Pulmonary artery endothelial cell (primary cell): ENCODE results near the gene ABLIM2. TPM values are rescaled to one million over a fixed set of nuclear protein-coding genes. Genes with fewer than 3 reads are reported as not detected.

Experiments
- DNase-seq: peaks from one replicate; pipeline ENCODE4 v3.0.0-alpha.2; 2011; ENCODE audit warnings: low read depth, low spot score
- total RNA-seq: library from RNA; depleted of rRNA; stranded (reverse); fragments of >200 nt; gene quantifications from 2 replicates; pipeline ENCODE4 v1.2.3, GENCODE V29; 2014

The ABLIM2 gene
- total RNA-seq, 1 donor from 2014 or later, result 1.1 TPM

DNA sequence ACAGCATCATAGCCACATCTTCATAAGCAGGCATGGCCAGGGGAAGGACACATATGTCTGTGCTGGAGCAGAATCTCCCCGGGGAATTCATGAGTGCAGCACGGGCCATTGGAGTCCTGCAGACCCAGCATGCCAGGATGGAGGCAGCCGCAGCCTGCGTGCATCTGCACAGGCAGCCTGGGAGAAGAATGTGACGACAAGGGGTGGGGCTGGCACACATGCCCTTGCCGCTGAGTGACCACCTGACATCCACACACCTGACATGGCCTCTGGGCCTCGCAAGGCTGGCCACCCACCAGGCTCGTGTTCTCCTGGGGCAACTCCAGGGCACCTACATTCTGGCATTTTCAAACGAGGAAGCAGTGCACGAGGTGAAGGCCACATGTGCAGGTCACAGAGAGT lies 152.8 kb downstream of the ABLIM2 start:
- DNase-seq, result no peak

DNA sequence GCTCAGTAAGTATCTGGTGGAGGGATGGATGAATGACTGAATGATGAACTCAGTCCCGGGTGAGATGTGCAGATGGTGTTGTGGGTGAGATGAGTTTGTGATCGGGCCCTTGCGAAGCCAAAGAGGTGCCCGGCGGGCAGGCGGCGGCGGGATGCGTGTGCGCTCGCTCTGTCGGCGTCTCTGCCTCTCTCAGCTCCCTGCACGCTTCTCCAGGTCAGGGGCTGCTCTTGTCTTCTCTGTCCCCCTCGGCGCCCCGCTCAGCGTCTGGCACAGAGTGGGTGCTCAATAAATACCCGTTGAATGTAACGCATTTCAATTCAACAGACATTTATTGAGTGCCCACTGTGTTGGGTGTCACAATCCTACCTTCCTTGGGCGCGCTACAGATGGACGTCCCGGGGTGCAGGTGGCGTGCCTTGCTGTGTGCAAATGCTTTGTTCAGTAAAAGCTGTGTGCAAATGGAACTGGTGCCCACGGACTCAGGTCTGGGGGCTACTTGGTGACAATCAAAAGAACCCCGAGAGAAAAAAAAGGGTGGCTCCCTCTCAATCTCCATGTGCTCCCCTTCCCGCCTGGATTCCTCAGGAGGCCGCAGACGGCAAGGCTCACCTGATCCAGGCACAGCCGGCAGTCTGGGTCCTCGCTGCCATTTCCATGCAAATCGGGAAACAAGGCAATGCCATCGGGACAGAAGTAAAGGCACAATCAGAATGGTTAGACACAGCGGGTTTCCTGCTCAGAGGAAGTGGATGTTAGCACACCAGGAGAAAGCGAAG lies 153.4 kb downstream of the ABLIM2 start:
- no peak for DNase-seq

DNA sequence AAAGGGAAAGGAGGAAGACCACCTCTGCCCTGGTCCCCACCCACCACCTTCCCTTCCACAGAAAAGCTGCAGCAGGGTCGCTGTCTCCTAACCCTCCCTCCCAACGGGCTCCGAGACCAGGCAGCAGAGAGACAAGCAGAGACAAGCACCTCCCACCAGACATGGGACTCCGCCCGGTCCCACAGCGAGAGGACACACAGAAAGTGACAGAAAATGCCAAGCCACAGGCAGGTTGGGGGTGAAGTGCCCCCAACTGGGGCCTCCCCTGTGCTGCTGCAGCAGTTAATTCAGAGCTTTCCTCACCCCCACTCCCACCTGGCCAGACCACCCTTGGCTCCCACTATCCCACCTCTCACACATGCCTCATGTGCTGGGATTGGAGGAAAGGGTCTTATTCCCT lies 154.5 kb downstream of the ABLIM2 start:
- DNase-seq, result no peak

DNA sequence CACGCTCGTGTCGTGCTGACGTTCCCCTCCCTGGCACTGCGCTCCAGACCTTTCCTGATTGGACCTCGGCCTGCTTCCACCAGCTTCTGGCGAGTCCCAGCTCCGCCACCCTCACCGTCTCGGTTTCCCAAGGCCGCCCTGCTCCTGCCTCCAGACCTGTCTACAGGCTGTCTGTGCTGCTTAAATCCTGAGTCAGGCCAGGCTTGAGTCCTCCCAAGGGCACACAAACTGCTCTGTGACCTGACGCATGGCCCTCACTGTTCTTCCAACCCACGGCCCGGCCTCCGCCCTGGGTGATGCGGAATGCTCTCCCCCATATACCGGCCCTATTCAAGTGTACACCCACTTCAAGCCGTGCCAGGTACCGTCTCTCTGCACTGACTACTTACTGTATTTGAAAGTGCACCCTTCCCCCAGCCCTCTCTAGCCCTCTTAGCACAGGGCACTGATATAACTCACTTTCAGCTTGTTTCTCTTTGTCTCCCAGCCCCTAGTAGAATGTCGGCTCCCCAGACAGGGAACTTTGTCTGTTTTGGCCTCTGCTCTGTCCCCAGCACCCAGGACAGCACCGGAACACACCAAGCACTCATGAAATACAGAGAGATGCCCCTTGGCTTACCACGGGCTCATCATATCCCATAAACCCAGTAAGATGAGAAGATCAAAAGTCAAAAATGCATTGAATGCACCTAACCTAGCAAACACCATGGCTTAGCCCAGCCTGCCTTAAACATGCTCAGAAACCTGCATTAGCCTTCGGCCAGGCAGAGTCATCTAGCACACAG lies 155.9 kb downstream of the ABLIM2 start:
- DNase-seq, result no peak

DNA sequence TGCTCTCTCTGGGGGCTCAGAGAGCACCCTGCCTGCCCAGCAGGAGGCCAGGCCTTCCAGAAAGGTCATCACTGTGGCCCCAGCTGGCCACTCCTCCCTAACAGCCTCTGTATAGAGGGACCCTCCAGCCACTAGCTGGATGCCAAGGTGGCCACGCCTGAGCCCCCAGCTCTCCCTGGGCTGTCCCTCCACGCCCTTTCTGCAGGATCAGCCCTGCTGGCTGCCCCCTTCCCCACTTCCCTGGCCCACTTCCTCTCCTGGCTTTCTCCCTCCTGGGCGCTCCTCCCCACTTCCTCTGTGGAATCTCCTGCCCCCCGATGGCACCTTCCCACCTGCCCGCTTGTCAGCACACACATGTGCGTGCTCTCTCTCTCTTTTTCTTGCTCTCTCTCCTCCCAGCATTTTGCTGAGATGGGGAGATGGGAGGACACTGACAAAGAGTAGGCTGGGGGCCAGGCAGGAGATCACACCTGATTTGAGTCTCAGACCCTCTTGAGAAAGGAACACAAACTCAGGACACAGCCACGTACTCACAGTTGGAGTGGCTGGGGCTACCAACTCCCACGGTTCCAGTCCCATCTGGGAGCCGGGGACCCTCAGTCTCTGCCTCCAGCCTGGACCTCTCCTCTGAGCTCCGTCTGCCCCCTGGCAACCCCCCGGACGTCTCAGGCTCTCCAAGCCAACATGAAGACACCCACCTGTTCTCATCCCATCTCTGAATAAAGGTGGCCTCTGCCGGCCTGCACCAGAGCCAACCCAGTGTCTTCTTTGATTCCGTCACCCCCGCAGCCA lies 156.9 kb downstream of the ABLIM2 start:
- DNase-seq, result no peak

DNA sequence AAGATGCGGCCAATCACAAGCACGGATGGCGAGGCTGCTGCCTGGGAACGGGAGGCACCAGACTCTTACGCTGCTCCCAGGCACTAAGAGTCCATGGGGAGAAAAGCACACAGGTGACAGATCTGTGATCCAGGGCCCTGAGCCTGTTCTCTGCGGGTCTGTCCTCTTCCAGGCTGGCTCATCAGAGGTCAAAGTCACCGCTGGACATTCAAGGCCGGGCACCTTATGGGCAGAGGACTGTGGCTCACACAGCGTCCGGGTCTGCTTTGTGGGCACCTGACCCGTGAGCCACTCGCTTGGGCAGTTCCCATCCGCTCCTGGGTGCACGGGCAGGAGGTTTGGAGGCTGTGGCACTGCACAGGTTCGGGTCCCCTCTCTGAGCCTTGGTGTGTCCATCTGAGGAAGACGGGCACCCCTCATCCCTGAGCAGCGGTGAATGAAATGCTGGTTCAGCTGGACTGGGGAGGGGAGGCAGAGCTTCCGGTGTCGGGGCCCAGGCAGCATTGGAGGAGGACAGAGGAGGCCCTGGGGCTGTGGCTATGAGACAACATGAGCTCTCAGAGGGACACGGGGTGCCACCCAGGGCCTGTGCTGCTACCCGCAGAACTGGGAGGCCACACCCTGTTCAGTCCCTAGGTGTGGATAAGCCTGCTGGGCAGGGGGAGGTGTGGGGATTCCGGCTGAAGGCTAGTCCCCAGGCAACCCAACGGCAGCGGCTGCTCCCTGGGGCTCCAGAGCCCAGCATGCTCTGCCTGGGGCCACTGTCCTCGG lies 157.7 kb downstream of the ABLIM2 start:
- DNase-seq, result no peak

DNA sequence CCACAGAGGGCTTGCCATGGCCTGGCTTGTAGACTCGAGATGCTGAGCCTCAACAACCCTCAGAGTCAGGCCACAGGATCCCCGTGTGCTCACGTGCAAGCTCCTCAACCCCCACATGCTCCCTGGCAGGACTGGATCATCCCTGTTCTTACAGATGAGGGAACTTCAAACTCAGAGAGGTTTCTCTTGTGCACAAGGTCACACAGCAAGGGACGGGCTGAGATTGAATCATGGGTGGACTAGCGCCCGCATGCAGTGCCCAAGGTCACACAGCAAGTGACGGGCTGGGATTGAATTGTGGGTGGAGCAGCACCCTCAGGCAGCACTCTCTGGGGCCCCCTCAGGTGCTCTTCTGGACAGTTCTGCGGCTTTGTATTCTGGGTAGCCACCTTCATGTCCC lies 158.4 kb downstream of the ABLIM2 start:
- no peak for DNase-seq

DNA sequence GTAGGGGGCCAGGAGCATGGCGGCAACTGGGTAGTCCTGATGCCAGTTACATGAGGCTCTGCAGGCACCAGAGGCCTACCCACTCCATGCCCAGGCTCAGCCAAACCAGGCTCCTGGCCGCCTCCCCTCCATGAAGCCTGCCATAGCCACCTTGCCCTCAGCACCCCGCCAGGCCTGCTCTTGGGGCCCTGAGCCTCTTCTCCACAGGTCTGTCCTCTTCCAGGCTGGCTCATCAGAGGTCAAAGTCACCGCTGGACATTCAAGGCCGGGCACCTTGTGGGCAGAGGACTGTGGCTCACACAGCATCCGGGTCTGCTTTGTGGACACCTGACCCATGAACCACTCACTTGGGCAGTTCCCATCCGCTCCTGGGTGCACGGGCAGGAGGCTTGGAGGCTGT lies 158.9 kb downstream of the ABLIM2 start:
- no peak for DNase-seq

DNA sequence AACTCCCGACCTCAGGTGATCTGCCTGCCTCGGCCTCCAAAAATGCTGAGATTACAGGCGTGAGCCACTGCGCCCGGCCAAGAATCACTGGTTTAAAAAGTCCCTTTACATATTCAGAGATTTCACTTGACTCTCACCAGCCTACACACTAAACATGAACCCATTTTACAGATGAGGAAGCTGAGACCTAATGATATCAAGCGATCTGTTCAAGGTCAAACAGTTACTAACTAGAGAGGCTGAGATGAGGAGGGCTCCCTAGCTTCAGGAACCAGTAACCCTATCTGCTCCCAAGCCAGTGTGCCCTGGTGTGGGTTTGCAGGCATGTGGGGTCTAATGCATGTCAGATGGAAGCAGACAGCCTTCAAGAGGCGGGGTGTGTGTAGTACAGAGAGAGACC lies 159.3 kb downstream of the ABLIM2 start:
- DNase-seq, result no peak

DNA sequence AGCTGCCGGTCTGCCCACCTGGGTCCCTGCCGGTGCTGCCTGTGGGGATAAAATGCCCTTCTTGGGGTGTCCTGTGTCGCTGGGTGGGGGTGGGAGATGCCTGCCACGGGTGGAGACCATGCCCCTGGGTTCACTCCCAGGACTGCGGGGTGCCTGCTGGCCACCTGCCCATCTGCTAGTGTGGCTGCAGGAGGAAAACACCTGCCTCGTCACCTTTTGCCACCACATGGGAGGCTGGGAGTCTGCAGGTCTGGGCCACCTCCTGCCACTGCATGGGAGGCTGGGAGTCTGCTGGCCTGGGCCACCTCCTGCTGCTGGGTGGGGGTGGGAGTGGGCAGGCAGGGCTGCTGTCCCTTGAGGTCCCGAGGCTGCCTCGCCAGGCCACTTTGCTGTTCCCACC lies 160.2 kb downstream of the ABLIM2 start:
- DNase-seq, result no peak

DNA sequence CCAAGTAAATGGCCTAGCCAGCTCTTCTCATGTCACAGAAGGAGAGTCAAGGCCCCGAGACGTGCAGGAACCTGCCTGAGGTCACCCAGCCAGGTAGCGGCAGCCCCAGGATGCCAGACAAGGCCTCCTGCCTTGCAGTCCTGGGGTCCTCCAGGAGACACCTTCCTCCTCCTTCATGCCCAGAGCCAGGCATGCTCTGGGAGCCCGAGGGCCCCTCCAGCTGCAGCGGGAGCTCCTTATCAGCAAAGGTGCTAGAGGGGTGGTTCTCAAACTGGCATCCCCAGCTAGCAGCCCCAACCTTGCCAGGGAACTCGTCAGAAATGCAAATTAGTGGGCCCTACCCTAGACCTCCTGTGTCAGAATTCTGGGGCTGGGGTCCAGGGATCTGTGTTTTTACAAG lies 162.7 kb downstream of the ABLIM2 start:
- DNase-seq, result no peak

DNA sequence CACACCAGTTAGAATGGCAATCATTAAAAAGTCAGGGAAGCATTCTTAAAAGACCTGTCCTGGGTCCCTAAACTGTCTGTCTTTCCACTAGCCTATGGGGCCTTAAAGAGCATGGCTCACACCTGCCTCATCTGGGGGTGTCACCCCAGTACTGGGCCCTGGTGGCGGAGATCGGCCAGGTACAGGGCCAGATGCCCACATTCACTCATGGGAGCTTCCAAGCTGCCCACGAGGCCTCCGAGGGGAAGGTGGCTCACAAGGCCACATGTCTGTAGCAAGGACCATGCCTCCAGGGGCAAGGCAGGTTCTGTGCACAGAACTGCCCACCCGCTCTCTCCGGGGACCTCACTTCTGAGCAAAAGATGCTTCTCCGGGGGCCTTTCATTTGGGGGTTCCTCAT lies 163.5 kb downstream of the ABLIM2 start:
- no peak for DNase-seq

DNA sequence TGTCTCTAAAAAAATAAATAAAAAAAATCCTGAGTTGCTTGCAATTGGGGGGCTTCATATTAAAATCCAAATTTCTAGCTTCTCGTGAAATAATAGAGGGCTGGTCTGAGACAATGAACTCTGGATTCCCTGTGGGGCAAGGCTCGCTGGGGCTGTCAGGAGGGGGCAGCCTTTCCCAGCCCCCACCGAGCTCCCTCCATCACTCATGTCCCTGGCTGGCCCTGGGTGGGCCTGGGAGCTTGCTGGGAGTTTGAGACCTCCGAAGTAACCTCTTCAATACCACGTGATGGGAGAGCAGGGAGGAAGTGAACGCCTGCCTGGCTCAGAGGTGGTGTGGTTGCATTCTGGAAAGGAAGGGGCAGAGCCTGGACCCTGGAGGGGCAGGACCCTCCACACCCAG lies 164.9 kb downstream of the ABLIM2 start:
- no peak for DNase-seq

DNA sequence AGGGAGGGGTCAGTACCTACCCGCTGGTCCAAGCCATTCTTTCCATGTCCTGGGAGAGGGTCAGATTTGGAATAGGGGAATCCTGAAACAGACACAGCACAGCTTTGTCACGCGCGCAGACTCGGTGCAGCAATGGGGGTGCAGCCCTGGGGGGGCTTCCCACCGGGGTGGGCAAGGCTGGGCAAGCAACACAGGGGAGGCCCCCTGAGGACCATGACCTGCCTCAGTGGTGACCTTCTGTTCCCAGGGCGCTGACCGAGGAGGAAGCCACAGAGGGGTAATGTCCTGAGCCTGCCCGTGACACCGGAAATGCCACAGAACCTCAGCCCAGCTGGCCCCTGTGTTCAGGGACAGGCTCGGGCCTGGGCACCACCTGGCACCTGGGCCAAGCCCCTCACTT lies 165.8 kb downstream of the ABLIM2 start:
- DNase-seq, result no peak

DNA sequence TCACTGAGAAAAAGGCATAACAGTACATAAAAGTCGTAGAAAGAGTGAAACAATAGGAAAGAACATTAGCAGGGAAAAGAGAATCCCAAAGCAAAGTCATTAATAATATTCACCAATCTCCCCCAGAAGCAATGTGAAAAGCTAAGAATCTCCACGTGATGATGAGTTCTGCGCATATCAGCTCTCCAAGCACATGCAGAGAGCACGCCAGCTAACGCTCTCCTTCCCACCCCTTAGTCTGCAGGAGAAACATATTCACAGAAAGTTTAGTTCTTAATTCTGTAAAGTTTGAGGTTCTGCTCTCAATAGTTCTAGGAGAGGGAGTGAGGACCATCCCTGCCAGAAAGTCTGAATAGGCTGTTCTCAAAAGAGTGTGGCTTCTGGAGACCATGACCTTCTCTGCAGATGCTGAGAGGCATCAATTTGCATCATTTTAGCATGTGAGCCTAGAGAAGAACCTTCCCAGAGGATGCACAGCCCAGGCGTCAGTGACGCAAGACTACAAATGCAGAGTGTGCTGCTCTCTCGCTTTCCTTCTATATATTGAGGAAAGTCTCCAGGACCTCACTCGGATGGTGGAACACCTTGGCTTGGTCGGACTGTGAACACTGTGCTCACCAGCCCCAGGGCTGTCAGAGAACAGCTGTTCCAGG lies 167.7 kb downstream of the ABLIM2 start:
- DNase-seq, result no peak

DNA sequence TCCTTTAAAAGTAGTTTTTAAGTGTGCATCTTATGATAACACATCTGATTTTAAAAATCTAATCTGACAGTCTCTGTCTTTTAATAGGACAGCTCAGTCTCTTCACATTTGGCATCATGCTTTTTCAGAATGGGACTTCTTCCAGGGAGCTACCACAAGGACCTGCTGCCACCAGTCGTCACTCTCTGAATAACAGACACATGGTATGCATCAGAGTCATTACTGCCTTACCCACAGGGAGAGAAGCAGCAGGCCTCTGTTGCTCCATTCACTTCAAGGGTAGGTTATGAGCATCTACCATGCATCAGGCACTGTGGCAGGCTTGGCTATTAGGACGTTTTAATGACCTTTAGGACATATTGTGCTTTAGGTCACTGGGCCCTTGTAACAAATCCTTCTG lies 169.0 kb downstream of the ABLIM2 start:
- DNase-seq, result no peak

DNA sequence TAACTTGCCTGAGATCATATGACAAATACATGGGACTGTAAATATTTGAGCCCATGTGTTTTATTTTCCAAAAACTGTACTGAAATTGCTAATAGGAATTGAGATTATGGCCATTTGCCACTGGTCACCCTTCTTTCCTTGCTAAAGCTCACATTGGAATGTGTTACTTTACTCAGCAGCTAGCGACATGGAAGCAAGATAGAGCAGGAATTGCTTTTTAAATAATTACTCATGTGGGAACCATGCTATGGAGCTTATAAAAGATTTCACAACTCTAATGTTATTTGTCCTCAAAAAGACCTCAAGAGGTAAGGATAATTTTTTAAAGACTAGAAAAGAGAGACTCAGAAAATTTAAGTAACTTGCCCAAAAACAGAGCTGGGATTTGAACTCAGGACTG lies 170.2 kb downstream of the ABLIM2 start:
- no peak for DNase-seq

DNA sequence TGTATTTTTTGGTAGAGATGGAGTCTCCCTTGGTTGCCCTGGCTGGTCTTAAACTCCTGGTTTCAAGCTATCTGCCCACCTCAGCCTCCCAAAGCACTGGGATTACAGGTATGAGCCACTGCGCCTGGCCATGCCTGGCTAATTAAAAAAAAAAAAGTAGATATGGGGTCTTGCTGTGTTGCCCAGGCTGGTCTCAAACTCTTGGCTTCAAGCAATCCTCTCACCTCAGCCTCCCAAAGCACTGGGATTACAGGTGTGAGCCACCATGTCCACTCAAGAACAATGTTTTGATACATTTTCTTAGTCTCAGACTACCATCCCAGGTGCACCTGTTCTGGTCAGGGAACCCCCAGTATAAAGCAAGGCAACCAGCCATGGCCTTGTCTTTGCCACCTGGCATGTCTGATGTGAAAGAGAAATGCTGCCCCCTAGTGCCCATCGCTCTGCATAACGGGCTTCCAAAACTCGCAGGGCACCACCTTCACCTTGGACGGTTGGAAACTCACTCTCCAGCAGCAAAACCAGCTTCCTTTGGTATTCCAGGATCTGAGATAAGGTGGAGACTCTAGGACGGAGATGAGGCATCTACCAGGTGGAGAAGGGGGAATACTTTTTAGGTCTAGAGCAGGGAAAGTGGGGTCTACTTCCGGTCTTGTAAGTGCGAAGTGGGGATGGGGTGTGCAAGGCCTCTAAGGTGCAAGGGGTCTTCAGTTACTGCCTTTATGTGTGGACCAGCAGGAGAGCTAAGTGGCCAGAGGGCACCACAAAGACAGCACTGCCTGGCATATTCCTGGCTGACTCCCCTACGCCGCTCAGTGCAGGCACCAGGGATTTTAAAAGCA lies 171.2 kb downstream of the ABLIM2 start:
- DNase-seq, result no peak

DNA sequence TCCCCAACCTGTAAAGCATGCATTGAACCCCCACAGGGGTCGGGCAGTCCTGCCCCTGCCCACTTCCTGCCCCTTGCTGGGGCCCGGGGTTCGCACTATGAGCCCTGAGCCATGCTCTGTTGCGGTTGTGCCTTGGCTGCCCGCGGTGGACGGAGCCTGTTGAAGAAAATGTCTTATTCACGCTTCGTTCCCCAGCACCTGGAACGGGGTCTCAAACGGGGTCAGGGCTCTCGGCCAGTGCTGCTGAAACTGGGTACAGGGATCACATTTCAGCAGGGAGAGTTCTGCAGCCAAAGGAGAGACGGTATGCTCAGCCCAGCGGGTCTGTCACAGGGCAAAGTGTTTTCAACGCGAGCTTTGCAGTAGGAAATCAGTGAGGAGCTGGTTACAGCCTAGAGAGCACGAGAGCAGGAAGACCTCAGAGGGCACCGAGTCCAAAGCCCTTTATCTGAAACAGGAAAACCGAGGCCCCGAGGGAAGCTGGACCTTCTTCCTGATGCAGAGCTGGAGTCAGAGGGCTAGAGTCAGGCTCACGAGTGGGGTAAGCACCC lies 172.6 kb downstream of the ABLIM2 start:
- DNase-seq, result no peak

DNA sequence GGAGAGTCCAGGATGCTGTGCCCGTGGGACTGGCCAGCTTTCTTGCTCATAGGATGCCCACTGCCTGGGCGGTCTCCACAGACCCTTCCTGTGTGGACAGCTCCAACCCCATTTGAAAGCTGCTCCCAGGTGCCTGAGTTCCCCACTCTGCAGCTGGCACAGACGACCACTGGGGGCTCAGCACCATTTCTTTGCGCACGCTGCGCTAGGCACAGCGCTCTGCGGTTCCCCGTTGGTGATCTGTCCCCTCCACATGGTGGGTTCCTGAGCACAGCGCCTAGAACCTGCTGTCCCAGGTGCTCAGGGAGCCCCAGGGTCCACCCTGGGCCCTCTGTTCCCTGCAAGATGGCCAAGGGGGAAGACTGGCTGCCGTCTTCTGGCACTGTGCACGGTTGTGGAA lies 173.5 kb downstream of the ABLIM2 start:
- DNase-seq, result no peak
